DMS79 (cell line): Measurements from ENCODE around the gene CDH22.

Experiments used
- DNase-seq: peaks from one replicate; lab custom pipeline; 2025; lab: John Stamatoyannopoulos, UW

CDH22 gene, protein sequence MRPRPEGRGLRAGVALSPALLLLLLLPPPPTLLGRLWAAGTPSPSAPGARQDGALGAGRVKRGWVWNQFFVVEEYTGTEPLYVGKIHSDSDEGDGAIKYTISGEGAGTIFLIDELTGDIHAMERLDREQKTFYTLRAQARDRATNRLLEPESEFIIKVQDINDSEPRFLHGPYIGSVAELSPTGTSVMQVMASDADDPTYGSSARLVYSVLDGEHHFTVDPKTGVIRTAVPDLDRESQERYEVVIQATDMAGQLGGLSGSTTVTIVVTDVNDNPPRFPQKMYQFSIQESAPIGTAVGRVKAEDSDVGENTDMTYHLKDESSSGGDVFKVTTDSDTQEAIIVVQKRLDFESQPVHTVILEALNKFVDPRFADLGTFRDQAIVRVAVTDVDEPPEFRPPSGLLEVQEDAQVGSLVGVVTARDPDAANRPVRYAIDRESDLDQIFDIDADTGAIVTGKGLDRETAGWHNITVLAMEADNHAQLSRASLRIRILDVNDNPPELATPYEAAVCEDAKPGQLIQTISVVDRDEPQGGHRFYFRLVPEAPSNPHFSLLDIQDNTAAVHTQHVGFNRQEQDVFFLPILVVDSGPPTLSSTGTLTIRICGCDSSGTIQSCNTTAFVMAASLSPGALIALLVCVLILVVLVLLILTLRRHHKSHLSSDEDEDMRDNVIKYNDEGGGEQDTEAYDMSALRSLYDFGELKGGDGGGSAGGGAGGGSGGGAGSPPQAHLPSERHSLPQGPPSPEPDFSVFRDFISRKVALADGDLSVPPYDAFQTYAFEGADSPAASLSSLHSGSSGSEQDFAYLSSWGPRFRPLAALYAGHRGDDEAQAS

GRCh38 chr20:46308258-46309157 lies at the start of gene CDH22:
Gene CDH22, minus strand, starts transcription at chr20:46308498. Its CDS starts 57,204 bp downstream, at chr20:46251294.
- no peak for DNase-seq

DNA sequence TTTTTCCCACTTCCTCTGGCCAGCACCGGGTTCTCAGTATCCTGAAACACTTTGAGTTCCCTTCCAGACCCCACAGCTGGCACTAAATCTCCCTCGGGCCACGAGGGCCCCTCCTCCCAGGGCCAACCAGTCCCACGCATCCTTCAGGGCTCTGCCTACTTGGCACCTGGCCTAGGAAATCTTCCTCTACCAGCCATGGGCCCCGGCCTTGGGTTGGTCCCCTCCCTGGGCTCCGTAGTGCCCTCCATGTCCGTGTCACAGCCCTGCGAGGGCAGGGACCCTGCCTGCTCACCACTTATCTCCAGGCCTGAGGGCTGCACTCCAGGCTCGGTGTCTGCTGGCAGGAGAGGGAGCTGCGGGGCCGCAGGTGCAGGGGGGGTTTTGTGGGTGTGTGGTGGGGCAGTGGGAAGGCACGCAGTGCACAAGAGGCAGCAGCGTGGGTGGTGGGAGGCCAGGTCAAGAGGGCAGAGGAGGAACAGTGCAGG lies 48.8 kb upstream of the CDH22 start:
- no peak for DNase-seq

DNA sequence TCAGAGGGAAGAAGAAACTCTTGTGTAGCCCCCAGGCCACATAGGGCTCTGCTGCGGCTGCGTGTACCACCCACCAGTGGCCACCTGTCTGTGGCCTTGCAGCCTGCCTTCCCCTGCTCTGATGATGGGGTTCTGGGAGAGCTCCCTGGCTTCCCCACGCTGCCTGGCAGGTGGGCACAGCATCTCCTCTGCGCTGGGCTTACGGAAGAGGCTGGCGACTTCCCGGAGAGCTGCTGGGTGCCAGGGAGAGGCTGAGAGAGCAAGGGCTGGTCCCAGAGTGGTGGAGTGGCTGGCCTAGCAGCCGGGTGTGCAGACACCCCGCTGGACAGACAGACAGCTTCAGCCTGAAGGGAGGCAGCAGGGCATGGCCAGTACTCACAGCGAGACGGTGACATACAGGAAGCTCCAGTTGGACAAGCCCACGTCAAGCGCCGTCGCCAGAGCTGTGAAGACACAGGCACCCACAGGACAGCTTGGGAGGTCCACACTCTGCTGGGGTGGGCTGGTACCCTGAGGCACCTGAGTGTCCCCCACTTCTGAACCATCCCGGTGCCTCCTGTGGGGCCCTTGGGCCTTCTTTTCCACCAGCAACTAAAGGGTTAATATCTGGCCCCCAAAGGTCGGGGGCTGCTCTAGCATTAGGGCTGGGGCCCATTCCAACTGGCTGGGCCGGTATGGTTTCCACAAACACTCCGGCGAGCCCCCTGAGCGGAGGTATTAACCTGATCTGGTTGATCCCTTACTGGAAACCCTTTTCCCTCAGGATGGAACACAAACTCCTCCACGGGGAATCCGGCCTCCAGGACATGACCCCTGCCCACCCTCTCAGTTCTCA lies 48.1 kb upstream of the CDH22 start:
- DNase-seq = no peak

DNA sequence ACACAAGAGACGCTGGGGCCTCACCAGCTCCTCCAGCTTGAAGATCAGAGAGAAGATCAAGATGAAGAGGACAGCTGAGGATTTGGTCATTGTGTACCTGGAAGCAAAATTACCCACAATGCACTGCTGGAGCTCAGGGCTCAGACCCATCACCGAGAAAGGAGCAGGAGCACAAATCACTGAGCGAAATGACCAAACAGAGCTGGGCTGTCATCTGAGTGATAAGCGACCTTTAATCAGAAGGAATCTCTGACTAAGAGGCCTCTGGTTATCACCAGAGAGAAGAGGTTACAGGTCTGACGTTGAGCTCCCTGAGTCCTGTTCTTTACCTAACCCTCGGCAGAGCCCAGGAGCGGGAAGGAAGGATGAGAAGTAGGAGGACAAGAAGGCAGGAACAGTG lies 47.5 kb upstream of the CDH22 start:
- no peak for DNase-seq

DNA sequence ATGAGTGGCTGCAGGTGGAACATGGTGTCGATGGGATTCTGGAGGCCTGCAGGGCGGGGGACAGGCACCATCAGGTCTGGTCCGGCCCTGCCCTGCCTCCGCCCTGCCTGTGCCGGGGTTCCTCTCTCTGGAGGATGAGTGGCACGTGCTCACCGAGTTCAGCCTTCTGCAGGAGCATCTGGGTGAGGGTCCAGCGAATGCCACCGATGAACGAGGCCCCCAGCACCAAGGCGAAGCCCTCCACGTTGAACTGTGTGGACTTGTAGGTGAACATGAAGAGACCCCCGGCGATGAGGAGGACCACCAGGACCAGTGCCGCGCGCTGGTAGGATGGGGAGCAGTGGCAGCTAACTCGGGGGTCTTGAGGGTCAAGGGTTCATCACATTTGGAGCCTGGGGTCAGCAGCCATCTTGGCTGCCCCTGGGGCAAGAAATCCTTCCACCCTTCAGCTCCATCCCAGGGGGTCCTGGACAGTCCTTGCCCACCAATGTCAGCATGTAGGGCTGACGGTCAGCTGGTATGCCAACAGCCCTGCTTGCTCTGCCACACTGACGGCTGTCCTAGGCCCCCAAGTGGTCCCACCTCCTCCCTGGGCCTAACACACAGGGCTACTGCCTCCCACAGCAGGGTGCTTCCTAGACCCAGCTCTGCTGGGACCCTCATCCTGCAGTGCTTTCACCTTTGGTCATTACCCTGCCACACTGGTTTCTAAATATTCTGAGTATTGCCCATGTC lies 46.8 kb upstream of the CDH22 start:
- DNase-seq = no peak

- DNase-seq = no peak
Measured at GRCh38 chr20:46354207-46354555, 45.9 kb upstream of the CDH22 start.

GRCh38 chr20:46353500-46354206 lies 45.4 kb upstream of the CDH22 start:
- DNase-seq = no peak

DNA sequence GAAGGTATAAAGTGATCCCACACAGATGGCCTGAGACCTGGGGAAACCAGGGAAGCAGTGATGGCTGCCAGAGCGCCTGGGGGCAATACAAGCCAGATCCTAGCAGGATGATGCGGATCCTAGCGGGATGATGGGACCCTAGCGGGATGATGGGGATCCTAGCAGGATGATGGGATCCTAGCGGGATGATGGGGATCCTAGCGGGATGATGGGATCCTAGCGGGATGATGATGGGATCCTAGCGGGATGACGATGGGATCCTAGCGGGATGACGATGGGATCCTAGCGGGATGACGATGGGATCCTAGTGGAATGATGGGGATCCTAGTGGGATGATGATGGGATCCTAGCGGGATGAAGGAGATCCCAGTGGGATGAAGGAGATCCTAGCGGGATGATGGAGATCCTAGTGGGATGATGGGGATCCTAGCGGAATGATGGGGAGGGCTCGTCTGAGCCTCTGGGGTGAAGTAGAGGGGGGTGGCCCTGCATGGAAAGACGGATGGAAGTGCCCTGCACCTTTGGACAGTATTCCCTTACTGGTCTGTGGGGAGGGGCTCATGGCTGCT lies 44.2 kb upstream of the CDH22 start:
- DNase-seq = no peak

- DNase-seq = no peak
Measured at GRCh38 chr20:46351357-46352058, 43.2 kb upstream of the CDH22 start.

- DNase-seq = no peak
Measured at GRCh38 chr20:46350986-46351267, 42.6 kb upstream of the CDH22 start.

- no peak for DNase-seq
Measured at GRCh38 chr20:46350201-46350985, 42.1 kb upstream of the CDH22 start.

- DNase-seq = peak; percentile 14
Measured at GRCh38 chr20:46349742-46350056, 41.4 kb upstream of the CDH22 start.

GRCh38 chr20:46349035-46349741 lies 40.9 kb upstream of the CDH22 start:
- DNase-seq = peak; percentile 23

DNA sequence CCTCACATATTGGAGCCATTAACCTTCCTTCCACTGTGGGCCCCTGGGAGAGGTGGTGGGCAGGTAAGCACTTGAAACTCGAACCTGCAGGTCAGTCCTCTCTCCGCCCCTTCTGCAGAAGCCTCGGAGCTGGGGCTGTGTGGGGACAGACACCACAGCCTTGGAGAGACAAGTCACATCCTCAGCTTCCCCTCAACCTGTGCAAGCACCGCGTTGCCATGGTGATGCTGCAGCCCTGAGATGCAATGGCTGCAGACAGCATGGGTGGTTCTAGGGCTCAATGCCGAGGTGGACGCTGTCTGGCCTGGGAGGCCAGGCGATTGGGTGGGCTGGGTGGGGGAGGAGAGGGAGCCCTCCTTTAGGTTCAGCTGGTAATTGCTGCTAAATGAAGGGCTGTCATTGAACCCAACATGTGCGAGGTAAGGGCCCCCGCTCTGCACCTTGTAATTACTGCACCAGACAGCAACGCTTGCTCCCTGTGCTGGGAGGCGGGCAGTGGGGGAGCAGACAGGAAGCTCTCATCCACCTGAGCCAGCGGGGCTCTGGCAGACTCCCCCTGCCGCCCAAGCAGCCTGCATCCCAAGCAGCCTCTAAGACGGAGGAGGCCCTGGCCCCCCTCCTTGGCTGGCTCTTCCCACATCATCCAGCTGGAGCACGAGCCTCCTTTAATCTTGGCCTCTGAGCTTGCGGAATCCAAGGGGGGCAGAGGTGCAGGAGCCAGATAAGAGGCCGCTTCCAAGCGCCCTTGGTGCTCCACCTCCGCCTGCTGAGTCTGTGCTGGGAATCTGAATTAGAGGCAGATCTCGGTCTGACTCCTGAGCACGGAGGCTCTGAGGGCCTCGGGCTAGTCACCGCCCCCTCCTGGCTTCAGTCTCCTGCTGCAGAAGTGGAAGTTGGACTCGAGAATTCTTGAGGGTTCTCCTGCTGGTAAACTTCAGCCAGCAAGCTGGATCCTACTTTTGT lies 39.8 kb upstream of the CDH22 start:
- no peak for DNase-seq

GRCh38 chr20:46346770-46347169 lies 38.5 kb upstream of the CDH22 start:
- DNase-seq = no peak

DNA sequence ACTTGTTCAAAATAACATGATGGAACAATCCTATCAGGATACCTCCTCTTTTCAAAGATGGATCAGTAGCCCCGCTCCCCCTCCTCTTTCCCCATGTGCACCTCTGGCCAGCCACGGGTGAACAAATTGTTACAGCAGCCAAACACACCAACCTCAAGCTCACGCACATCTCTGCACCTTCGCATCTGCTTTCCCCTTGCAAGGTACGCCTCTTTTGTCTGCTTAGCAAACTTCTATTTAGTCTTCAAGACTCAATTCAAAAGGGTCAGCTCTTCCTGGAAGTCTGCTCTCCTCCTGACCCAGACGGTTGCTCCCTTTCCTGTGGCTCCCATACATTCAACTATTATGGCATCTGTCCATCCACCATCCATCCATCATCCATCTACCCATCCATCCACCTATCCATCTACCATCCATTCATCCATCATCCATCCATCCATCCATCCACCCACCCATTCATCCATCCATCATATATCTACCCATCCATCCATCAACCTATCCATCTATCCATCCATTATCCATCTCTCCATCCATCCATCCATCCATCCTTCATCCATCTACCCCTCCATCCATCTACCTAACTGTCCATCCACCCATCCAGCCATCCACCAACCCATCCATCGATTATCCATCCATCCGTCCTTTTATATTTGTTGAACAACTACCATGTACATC lies 36.3 kb upstream of the CDH22 start:
- no peak for DNase-seq
